ENCODE measurements around the gene THG1L. TPM values are rescaled to one million over a fixed set of nuclear protein-coding genes. Genes with fewer than 3 reads are reported as not detected.

THG1L gene
- total RNA-seq, 2 donors from 2014 or later: 33.4 to 35.7 TPM

GRCh38 chr5:157732596-157733262 is 1.5 kb downstream of the THG1L start:
- ATAC-seq (replicated peaks in 1 of 2): no peak
- H3K27me3 Mint-ChIP-seq (ENCODE audit: low read depth): no peaks in the 10 kb centered on the region
- no peaks in the 10 kb centered on the region for H3K9me3 Mint-ChIP-seq
- no peak for DNase-seq
- H3K4me3 Mint-ChIP-seq: peak overlapping the region; percentile 10 to 28
- peaks cover 40% of the 10 kb centered on the region for H3K4me1 Mint-ChIP-seq (ENCODE audit: low read depth)
- H3K27ac Mint-ChIP-seq: no peak overlapping the region
- H3K36me3 Mint-ChIP-seq (ENCODE audit: insufficient read depth in 2 of 2): peaks cover 0 to 5% of the 10 kb centered on the region in 2 donors

- H3K27ac Mint-ChIP-seq: no peak overlapping the region
- H3K27me3 Mint-ChIP-seq (ENCODE audit: low read depth): no peaks in the 10 kb centered on the region
- peaks cover 37% of the 10 kb centered on the region for H3K4me1 Mint-ChIP-seq (ENCODE audit: low read depth)
- DNase-seq (no peak), ATAC-seq (replicated peaks in 1 of 2) (no peak)
- no peaks in the 10 kb centered on the region for H3K9me3 Mint-ChIP-seq
- no peak overlapping the region for H3K4me3 Mint-ChIP-seq
- peaks cover 0 to 3% of the 10 kb centered on the region in 2 donors for H3K36me3 Mint-ChIP-seq (ENCODE audit: insufficient read depth in 2 of 2)
Measured at GRCh38 chr5:157734436-157734835, 3.2 kb downstream of the THG1L start.

GRCh38 chr5:157735991-157736390 is 4.8 kb downstream of the THG1L start:
- no peak overlapping the region for H3K4me3 Mint-ChIP-seq
- no peak for ATAC-seq (replicated peaks in 1 of 2)
- no peaks in the 10 kb centered on the region for H3K9me3 Mint-ChIP-seq

GRCh38 chr5:157739388-157740228 is 8.4 kb downstream of the THG1L start:
- Mint-ChIP-seq H3K36me3 (ENCODE audit: insufficient read depth in 2 of 2) (peaks cover 5 to 6% of the 10 kb centered on the region in 2 donors), H3K9me3 (no peaks in the 10 kb centered on the region), H3K27ac (no peak overlapping the region), H3K4me3 (no peak overlapping the region), H3K4me1 (ENCODE audit: low read depth) (peaks cover 22% of the 10 kb centered on the region), H3K27me3 (ENCODE audit: low read depth) (no peaks in the 10 kb centered on the region)
- DNase-seq: no peak
- ATAC-seq (replicated peaks in 1 of 2): no peak

More at GRCh38 chr5:157735991-157736390, 4.8 kb downstream of the THG1L start:
- H3K36me3 Mint-ChIP-seq (ENCODE audit: insufficient read depth in 2 of 2): peaks cover 0 to 3% of the 10 kb centered on the region in 2 donors
- DNase-seq: no peak
- no peaks in the 10 kb centered on the region for H3K27me3 Mint-ChIP-seq (ENCODE audit: low read depth)
- no peak overlapping the region for H3K27ac Mint-ChIP-seq
- H3K4me1 Mint-ChIP-seq (ENCODE audit: low read depth): peaks cover 28% of the 10 kb centered on the region

GRCh38 chr5:157740229-157740610 is 9.0 kb downstream of the THG1L start:
- Mint-ChIP-seq H3K36me3 (ENCODE audit: insufficient read depth in 2 of 2) (peaks cover 5 to 6% of the 10 kb centered on the region in 2 donors), H3K4me3 (no peak overlapping the region), H3K9me3 (no peaks in the 10 kb centered on the region), H3K27me3 (ENCODE audit: low read depth) (no peaks in the 10 kb centered on the region), H3K27ac (no peak overlapping the region), H3K4me1 (ENCODE audit: low read depth) (peaks cover 28% of the 10 kb centered on the region)
- ATAC-seq (replicated peaks in 1 of 2): no peak
- DNase-seq: peak in 1 of 2 donors; percentile 8

GRCh38 chr5:157741131-157741530 is 9.9 kb downstream of the THG1L start:
- peaks cover 5 to 6% of the 10 kb centered on the region in 2 donors for H3K36me3 Mint-ChIP-seq (ENCODE audit: insufficient read depth in 2 of 2)
- no peak overlapping the region for H3K27ac Mint-ChIP-seq
- ATAC-seq (replicated peaks in 1 of 2): no peak
- no peak for DNase-seq
- H3K4me3 Mint-ChIP-seq: no peak overlapping the region
- no peaks in the 10 kb centered on the region for H3K9me3 Mint-ChIP-seq
- peaks cover 36% of the 10 kb centered on the region for H3K4me1 Mint-ChIP-seq (ENCODE audit: low read depth)
- no peaks in the 10 kb centered on the region for H3K27me3 Mint-ChIP-seq (ENCODE audit: low read depth)

- Mint-ChIP-seq H3K4me1 (ENCODE audit: low read depth) (peaks cover 56% of the 10 kb centered on the region), H3K27me3 (ENCODE audit: low read depth) (no peaks in the 10 kb centered on the region), H3K27ac (peak within 1 kb of the TSS; percentile 92), H3K36me3 (ENCODE audit: insufficient read depth in 2 of 2) (peaks cover 3 to 5% of the 10 kb centered on the region in 2 donors), H3K9me3 (no peaks in the 10 kb centered on the region), H3K4me3 (peak within 1 kb of the TSS; percentile 95)
- ATAC-seq (replicated peaks in 1 of 2): peak; percentile 94
- peak; percentile 92 to 96 for DNase-seq
Measured at GRCh38 chr5:157743163-157744050, 12.2 kb downstream of the THG1L start, which contains the start of gene LSM11. Gene LSM11, plus strand, starts transcription at chr5:157743712. Its CDS starts 39 bp downstream, at chr5:157743751.

- DNase-seq: peak; percentile 52 to 58
- Mint-ChIP-seq H3K27ac (peak overlapping the region; percentile 92), H3K4me3 (peak overlapping the region; percentile 95), H3K27me3 (ENCODE audit: low read depth) (no peaks in the 10 kb centered on the region), H3K4me1 (ENCODE audit: low read depth) (peaks cover 63% of the 10 kb centered on the region), H3K36me3 (ENCODE audit: insufficient read depth in 2 of 2) (peaks cover 3 to 5% of the 10 kb centered on the region in 2 donors), H3K9me3 (no peaks in the 10 kb centered on the region)
- peak; percentile 42 to 49 for ATAC-seq (replicated peaks in 1 of 2)
Measured at GRCh38 chr5:157744051-157745011, 13.1 kb downstream of the THG1L start.

- H3K4me1 Mint-ChIP-seq (ENCODE audit: low read depth): peaks cover 66% of the 10 kb centered on the region
- ATAC-seq (replicated peaks in 1 of 2) (no peak), DNase-seq (no peak)
- peak overlapping the region; percentile 92 for H3K27ac Mint-ChIP-seq
- H3K27me3 Mint-ChIP-seq (ENCODE audit: low read depth): no peaks in the 10 kb centered on the region
- peaks cover 3 to 5% of the 10 kb centered on the region in 2 donors for H3K36me3 Mint-ChIP-seq (ENCODE audit: insufficient read depth in 2 of 2)
- H3K9me3 Mint-ChIP-seq: no peaks in the 10 kb centered on the region
- H3K4me3 Mint-ChIP-seq: peak overlapping the region; percentile 95
Measured at GRCh38 chr5:157745041-157745456, 13.8 kb downstream of the THG1L start.

- peak overlapping the region in 1 of 2 donors; percentile 48 for H3K4me3 Mint-ChIP-seq
- no peaks in the 10 kb centered on the region for H3K9me3 Mint-ChIP-seq
- H3K27ac Mint-ChIP-seq: peak overlapping the region; percentile 2
- peaks cover 5 to 7% of the 10 kb centered on the region in 2 donors for H3K36me3 Mint-ChIP-seq (ENCODE audit: insufficient read depth in 2 of 2)
- ATAC-seq (replicated peaks in 1 of 2) (no peak), DNase-seq (no peak)
- peaks cover 66% of the 10 kb centered on the region for H3K4me1 Mint-ChIP-seq (ENCODE audit: low read depth)
- no peaks in the 10 kb centered on the region for H3K27me3 Mint-ChIP-seq (ENCODE audit: low read depth)
Measured at GRCh38 chr5:157747173-157747740, 16.0 kb downstream of the THG1L start.

GRCh38 chr5:157747766-157748700 is 16.8 kb downstream of the THG1L start:
- Mint-ChIP-seq H3K27ac (peak overlapping the region; percentile 2), H3K4me1 (ENCODE audit: low read depth) (peaks cover 59% of the 10 kb centered on the region), H3K36me3 (ENCODE audit: insufficient read depth in 2 of 2) (peaks cover 7 to 9% of the 10 kb centered on the region in 2 donors), H3K4me3 (peak overlapping the region in 1 of 2 donors; percentile 48), H3K9me3 (no peaks in the 10 kb centered on the region), H3K27me3 (ENCODE audit: low read depth) (no peaks in the 10 kb centered on the region)
- DNase-seq (no peak), ATAC-seq (replicated peaks in 1 of 2) (peak in 1 of 2 donors; percentile 8)
